SKM-1 (cell line): ENCODE results near the gene ASCL4.

ENCODE experiments used
- DNase-seq: peaks from one replicate; lab custom pipeline; 2025; ENCODE audit not compliant: unreplicated experiment; lab: John Stamatoyannopoulos, UW

Gene ASCL4

GRCh38 chr12:107778383-107779025 is 4.0 kb downstream of the ASCL4 start:
- DNase-seq: no peak

GRCh38 chr12:107779077-107779831 is 4.8 kb downstream of the ASCL4 start:
- no peak for DNase-seq

- no peak for DNase-seq
Observed at GRCh38 chr12:107780298-107780697, 5.8 kb downstream of the ASCL4 start.

DNA sequence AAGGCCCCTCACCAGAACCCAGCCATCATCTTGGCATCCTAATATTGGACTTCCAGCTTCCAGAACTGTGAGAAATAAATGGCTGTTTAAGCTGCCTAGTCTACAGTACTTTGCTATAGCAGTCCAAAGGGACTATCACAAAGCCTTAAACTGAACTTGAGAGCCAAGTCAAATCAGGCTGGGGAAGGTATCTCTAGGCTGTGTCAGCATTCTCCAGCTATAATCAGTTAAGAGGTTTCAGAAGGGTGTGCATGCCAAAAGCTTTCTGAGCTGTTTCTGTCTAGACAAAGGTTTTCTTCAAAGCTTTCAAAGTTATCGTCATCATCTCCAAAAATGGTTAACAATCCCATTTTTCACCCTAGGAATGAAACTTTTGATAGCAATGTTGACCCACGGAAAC is 7.6 kb downstream of the ASCL4 start:
- DNase-seq: no peak

DNA sequence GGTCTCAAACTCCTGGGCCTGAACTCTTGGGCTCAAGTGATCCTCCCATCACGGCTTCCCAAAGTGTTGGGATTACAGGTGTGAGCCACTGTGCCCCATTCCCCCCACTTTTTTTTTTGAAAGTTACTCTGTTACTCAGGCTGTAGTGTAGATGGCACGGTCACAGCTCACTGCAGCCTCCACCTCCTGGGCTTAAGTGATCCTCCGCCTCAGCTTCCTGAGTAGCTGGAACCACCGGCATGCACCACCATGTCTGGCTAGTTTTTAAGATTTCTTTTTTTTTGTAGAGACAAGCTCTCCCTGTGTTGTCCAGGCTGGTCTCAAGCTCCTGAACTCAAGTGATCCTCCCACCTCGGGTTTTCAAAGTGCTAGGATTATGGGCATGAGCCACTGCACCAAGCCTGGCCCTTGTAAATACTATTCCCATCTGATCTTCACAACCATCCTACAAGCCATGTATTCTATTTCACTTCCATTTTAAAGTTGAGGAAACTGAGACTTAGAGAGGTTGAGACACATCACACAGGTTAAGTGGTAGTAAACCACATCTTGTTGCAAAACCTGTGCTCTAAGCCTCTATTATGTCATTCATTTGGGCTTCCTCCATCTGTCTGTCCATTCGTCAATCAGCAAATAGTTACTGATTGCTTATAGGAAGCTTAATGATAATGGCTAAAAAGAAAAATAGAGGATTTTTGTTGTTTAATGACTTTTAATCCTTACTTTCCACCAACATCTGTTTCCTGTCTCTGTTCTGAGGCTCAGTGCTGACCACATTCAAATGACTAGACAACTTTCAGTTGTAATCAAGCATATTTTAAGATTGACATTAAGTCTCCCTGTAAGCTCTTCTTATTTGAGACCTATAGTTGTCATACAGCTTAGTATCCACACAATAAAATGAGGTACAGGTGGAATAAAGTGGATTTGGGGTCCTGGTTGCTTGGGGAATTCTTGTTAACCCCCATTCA is 9.2 kb downstream of the ASCL4 start:
- DNase-seq: peak; percentile 19

GRCh38 chr12:107788281-107788680 is 13.8 kb downstream of the ASCL4 start:
- no peak for DNase-seq

- no peak for DNase-seq
Observed at GRCh38 chr12:107788690-107789458, 14.4 kb downstream of the ASCL4 start.

- no peak for DNase-seq
Observed at GRCh38 chr12:107791465-107792089, 17.1 kb downstream of the ASCL4 start.

DNA sequence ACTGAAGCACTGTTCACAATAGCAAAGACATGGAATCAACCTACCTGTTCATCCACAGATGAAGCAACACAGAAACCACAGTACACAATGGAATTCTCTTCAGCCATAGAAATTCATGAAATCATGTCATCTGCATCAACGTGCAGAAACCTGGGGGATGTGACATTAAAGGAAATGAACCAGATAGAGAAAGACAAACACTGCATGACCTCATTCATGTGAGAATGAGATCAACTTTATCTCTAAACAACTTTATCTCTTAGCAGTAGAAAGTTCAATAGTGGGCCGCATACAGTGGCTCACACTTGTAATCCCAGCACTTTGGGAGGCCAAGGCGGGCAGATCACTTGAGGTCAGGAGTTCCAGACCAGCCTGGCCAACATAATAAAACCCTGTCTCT is 19.9 kb downstream of the ASCL4 start:
- DNase-seq: no peak

GRCh38 chr12:107798580-107798979 is 24.1 kb downstream of the ASCL4 start:
- DNase-seq: no peak

DNA sequence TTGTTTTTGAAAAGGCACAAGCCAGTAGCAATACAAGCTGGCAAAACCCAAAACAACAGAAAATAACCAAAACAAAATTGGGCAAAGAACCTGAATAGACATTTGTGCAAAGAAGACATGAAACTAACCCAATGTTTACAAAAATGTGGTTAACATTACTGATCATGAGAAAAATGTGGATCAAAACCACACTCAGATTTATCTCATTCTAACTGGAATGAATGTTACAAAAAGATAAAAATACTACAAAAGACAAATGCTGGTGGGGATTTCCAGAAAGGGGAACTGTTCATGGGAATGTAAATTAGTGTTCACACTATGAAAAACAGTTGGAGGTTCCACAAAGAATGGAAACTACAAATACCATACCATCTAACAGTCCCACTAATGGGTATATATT is 26.6 kb downstream of the ASCL4 start:
- DNase-seq: no peak

DNA sequence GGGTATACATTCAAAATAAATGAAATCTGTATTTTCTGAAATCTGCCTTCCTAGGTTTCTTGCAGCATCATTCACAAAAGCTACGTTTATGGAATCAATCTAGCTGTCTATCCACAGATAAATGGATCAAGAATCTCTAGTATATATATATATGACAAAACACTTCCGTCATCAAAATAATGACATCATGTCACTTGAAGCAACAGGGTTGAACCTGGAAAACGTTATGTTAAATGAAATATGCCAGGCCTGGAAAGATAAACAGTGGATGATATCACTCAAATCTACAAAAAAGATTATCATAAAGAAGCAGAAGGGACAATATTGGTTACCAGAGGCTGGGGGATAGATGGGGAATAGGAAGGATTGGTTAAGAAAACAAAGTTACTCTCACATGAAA is 28.6 kb downstream of the ASCL4 start:
- no peak for DNase-seq

- no peak for DNase-seq
Observed at GRCh38 chr12:107805488-107806180, 31.1 kb downstream of the ASCL4 start.

GRCh38 chr12:107807471-107808150 is 33.1 kb downstream of the ASCL4 start:
- DNase-seq: no peak

GRCh38 chr12:107817250-107817649 is 42.7 kb downstream of the ASCL4 start:
- DNase-seq: no peak

GRCh38 chr12:107818984-107819383 is 44.5 kb downstream of the ASCL4 start:
- no peak for DNase-seq

- DNase-seq: no peak
Observed at GRCh38 chr12:107822356-107822755, 47.9 kb downstream of the ASCL4 start.
